IPS-18c (cell line): Measurements from ENCODE around the gene MICAL3.
"Not testable (repeated sequence)": the region's sequence is repeated elsewhere in the genome, so short reads cannot be mapped to it uniquely, and the experiment has no call there.

Experiments used
- H3K4me3 ChIP-seq: 2 replicates; pipeline ENCODE4 v1.7.0; 2013; ENCODE audit warnings: low read depth, mild to moderate bottlenecking, low read length, moderate library complexity; ENCODE audit not compliant: insufficient read depth
- H3K9me3 ChIP-seq: one replicate; pipeline ENCODE4 v1.6.1; 2013; ENCODE audit warnings: mild to moderate bottlenecking, low read length, moderate library complexity; ENCODE audit not compliant: control insufficient read depth, insufficient read depth

Gene MICAL3

GRCh38 chr22:18063306-18063705, 38.9 kb upstream of the MICAL3 start:
- H3K9me3 ChIP-seq: no peaks in the 10 kb centered on the region

GRCh38 chr22:18062421-18062820, 38.1 kb upstream of the MICAL3 start:
- H3K4me3 ChIP-seq: no peak overlapping the region
- no peaks in the 10 kb centered on the region for H3K9me3 ChIP-seq

More at GRCh38 chr22:18063306-18063705, 38.9 kb upstream of the MICAL3 start:
- H3K4me3 ChIP-seq: no peak overlapping the region

DNA sequence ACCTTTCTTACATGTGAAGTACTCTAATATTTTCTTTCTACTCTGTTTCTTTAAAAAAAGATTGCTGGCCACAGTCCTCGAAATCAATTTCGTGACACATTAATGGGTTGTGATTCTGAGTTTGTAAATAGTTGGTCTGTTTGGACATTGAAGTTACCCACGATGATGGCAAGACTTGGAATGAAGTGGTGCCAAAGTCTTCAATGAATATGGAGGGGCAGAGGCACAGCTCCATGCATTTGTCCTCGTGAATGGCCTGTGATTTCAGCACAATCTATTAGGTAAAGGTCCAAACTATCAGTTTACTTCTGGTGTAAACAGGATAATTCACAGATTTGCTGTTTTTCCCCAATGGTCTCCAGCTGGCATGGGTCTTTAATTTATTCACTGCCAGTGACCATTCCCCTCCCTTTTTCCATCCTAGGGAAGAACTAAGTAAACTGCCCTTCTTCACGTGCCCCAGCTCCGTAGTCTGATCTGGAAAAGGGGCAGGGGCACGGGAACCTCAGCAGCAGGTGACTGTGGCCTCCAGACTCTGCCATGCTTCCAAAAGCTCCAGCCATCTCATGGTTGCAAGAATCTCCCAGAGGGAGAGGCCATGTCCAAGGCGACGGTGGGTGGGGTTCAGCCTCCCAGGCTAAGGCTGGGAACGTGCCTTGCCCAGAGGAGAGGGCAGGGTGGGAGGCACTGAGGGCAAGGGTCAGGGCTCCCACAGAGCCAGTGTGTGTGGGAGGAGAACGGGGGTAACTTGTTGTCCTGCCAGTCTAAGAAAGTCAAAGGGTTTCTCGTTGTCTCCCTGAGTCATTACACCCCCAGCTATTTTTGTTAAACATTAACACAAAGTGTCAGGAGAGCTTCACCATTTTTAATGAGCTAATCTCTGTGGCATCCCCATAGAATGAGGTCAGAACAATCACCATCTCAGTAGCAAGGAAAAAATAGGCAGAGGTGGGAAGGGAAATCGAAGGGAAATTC, 36.6 kb upstream of the MICAL3 start:
- Histone ChIP-seq H3K4me3 (no peak overlapping the region), H3K9me3 (no peaks in the 10 kb centered on the region)

DNA sequence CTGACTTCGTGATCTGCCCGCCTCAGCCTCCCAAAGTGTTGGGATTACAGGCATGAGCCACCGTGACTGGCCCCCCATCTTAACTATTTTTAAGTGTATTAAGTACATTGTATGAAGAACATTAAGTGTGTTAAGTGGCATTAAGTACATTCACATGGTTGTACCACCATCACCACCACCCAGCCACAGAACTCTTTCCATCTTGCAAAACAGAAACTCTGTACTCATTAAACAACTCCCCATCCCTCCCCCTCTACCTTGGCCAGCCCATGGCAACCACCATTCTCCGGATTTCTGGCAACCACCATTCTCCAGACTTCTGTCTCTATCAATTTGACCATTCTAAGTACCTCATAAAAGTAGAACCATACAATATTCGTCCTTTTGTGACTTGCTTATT, 35.6 kb upstream of the MICAL3 start:
- Histone ChIP-seq H3K4me3 (no peak overlapping the region), H3K9me3 (no peaks in the 10 kb centered on the region)

DNA sequence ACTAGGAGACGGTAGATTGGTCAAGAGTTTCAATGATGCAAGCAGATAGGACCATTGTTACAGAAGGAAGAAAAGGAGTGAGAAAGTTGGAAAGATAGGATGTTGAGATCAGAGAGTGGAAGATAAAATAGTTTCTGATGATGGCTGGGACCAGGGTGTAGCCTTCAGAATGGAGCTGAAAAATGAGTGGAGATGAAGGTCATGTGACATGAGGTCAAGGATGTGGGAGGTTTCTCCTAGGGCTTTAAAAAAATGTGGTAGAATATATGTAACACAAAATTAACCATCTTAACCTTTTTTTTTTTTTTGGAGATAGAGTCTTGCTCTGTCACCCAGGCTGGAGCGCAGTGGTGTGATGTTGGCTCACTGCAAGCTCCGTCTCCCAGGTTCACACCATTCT, 35.1 kb upstream of the MICAL3 start:
- H3K4me3 ChIP-seq: no peak overlapping the region
- no peaks in the 10 kb centered on the region for H3K9me3 ChIP-seq

DNA sequence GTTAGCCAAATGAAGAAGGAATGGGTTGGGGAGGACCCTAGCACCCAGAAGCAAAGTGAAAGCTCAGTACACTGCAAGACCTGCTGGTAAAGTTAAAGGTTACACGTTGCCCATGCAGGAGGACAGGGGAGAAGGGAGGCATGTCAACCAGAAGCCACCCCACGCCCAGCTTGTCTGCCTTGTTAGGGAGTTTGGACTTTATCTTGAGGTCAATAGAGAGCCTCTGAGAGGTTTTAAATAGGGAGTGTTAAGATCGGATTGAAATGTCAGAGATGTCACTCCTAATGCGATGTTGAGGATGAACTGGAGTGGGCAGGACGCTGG, 34.7 kb upstream of the MICAL3 start:
- H3K4me3 ChIP-seq: no peak overlapping the region
- H3K9me3 ChIP-seq: no peaks in the 10 kb centered on the region

DNA sequence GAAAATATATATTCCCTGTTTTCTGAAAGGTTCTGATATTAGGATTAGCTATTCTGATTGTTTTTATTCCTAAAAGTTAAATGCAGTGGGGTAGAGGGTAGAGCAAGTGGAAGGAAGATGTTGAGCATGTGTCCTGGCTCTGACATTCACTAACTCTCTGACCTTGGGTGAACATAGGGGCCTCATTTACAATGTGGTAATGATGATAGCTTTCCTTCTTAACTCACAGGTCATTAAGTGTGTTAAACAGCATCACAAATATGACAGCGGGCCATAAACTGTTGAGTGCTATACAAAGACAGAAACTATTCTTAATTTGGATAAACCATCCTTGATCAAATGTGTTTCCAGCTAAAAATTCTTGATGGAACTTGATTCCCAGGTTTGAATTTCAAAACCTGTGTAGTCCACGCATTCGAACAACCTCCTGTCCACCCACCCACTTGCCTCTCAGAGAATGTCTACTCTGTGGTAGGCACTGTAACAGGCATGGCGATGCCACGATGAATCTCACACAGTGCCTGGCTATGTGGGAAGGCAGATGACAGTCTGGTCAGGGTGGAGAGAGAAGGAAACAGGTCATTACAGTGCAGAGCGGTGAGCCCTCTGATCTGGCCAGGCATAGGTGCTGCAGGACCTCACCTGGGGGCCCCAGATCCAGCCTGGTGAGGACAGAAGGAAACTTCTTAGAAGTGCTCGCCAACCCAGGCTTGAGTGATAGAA, 34.2 kb upstream of the MICAL3 start:
- Histone ChIP-seq H3K4me3 (no peak overlapping the region), H3K9me3 (no peaks in the 10 kb centered on the region)

GRCh38 chr22:18057568-18058209, 33.3 kb upstream of the MICAL3 start:
- H3K4me3 ChIP-seq: no peak overlapping the region
- no peaks in the 10 kb centered on the region for H3K9me3 ChIP-seq

GRCh38 chr22:18056807-18057474, 32.6 kb upstream of the MICAL3 start:
- Histone ChIP-seq H3K4me3 (no peak overlapping the region), H3K9me3 (no peaks in the 10 kb centered on the region)

DNA sequence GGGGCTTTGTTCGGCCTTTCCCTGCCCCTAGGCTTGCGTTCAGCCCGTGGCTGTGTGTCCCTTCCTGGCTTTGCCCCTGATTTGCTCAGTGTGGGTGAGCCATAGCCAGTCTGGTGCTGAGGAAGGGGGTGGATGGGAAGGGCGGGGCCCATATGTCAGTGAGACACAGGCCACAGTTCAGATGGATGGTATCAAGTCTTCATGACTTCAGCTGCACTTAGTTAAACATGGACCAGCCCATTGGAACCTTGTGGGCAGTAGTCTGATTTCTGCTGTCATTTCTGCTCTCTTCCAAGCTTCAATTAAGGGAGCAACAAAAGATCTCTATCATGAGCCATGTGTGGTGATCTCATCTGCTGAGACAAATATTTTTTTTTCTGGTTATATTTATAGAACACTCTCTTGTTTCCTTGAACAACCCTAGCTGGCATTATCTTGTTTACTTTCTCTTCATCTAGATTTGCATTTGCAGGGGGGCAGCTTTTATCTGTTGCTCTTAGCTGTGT, 31.9 kb upstream of the MICAL3 start:
- Histone ChIP-seq H3K4me3 (no peak overlapping the region), H3K9me3 (no peaks in the 10 kb centered on the region)

- Histone ChIP-seq H3K4me3 (no peak overlapping the region), H3K9me3 (no peaks in the 10 kb centered on the region)
These were observed 31.3 kb upstream of the MICAL3 start for GRCh38 chr22:18055619-18056160.

DNA sequence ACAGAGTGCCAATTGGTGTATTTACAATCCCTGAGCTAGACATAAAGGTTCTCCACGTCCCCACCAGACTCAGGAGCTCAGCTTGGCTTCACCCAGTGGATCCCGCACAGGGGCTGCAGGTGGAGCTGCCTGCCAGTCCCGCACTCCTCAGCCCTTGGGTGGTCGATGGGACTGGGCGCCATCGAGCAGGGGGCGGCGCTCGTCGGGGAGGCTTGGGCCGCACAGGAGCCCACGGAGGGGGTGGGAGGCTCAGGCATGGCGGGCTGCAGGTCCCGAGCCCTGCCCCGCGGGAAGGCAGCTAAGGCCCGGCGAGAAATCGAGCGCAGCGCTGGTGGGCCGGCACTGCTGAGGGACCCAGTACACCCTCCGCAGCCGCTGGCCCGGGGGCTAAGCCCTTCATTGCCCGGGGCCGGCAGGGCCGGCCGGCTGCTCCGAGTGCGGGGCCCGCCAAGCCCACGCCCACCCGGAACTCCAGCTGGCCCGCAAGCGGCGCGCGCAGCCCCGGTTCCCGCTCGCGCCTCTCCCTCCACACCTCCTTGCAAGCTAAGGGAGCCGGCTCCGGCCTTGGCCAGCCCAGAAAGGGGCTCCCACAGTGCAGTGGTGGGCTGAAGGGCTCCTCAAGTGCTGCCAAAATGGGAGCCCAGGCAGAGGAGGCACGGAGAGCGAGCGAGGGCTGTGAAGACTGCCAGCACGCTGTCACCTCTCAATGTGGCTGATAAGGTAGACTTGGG, 29.0 kb upstream of the MICAL3 start:
- not testable (repeated sequence) for H3K9me3 ChIP-seq, H3K4me3 ChIP-seq

DNA sequence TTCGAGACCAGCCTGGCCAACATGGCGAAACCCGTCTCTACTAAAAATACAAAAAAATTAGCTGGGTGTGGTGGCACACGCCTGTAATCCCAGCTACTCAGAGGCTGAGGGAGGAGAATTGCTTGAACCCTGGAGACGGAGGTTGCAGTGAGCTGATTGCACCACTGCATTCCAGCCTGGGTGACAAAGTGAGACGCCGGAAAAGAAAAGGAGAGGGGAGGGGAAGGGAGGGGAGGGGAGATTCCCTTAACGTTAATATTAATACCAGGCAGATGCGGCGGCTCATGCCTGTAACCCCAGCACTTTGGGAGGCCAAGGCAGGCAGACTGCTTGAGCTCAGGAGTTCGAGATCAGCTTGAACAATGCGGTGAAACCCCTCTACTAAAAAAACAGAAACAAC, 26.8 kb upstream of the MICAL3 start:
- H3K4me3 ChIP-seq, H3K9me3 ChIP-seq: not testable (repeated sequence)

DNA sequence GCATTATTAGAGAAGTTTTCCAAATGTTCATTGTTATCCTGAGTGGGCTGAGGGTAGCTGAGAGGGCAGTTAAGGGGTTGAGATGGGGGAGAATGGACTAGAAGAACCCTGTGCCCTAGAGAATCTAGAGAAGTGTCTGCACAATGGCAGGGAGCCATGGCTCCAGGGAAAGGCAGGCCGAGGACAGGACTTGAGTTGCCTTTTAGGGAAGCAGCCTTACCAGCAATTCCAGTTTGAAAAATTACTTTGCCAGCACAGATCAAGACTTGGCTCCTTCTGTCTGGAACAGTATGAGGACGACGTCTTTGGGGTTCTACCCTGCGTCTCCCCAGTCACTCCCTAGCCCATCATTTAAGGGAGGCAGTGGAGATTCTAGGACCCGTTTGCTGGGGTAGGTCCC, 25.7 kb upstream of the MICAL3 start:
- no peaks in the 10 kb centered on the region for H3K9me3 ChIP-seq
- no peak overlapping the region for H3K4me3 ChIP-seq

DNA sequence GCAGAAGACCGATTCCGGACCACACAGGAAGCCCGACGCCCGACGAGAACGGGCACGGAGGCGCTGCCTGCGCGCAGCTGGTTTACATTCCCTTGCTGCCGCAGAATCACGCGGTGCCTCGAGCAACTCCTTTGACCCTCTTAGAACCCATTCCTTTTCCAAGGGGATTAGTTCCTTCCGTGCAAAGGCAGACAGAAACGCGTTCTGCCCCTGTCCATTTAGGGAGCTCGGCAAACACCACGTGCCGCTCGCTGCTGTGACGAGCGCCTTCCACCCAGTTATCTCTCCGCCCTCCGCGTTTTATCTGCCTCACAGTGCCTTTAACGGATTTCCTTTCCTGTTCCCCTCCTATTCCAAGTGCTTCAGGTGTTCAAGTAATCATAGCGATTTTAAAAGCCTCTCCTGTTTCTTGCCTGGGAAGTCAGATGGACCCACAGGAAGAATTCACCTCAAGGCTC, 24.1 kb upstream of the MICAL3 start:
- H3K4me3 ChIP-seq: no peak overlapping the region
- H3K9me3 ChIP-seq: no peaks in the 10 kb centered on the region

- no peak overlapping the region for H3K4me3 ChIP-seq
- H3K9me3 ChIP-seq: no peaks in the 10 kb centered on the region
These were observed 23.7 kb upstream of the MICAL3 start for GRCh38 chr22:18048041-18048440.
